Measurements from ENCODE around the gene RNF115. TPM values are rescaled to one million over a fixed set of nuclear protein-coding genes. Genes with fewer than 3 reads are reported as not detected.
A peak's percentile ranks its signal among the peaks of the same experiment; 100 is the strongest.

RNF115 gene
- polyA plus RNA-seq, 1 donor from 2014 or later = 6.7 TPM

- Mint-ChIP-seq H3K36me3 (peaks cover 2% of the 10 kb centered on the region), H3K27me3 (no peaks in the 10 kb centered on the region), H3K27ac (no peak overlapping the region), H3K4me1 (peaks cover 6 to 13% (median 11%) of the 10 kb centered on the region in 3 donors), H3K9me3 (no peaks in the 10 kb centered on the region), H3K4me3 (peak overlapping the region in 1 of 4 donors; percentile 47)
Measured at GRCh38 chr1:145692785-145693443, 131.0 kb downstream of the RNF115 start.

DNA sequence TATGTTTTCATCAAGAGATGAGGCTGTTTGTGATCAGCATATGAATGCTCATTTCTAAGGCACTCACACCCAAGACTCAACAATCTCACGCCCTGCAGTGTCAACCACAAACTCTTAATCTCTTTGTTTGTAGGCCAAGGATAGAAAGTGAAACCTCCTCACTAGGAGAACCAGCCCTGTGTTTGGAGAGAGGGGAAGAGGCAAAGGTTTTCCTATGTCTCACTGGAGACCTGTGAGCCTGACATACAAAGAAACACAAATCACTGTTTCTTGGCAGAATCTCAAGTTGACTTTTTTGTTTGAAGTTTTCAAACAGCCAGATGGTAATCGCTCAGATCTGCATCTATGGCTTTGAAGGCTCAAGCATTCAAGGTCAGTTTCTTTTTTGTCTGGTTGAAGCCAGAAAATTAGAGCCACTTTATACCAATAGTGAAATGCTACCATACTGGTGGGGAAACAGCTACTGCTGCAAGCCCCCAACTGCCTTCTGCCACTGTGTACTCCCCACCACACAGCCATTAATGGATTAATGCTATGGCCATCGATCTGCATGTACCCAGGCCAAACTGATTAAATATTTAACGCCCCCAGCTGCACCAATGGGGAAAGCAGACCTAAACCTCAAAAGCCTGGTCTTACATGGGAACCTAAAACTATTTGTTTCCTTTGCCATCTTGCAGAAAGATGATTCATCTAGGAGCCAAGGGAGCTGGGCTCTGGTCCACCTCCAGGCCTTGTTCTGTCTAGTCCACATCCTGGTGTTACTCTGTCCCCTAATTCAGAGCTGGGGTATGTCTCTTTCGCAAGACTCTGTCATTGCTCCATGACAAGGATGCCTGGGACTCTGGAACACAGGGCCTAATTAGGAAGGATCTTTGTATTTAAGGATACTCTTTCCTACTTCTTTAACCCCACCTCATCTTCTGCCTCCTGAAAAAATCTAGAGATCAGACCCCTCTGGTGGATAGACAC lies 133.0 kb downstream of the RNF115 start:
- Mint-ChIP-seq H3K4me3 (peak overlapping the region in 2 of 4 donors; percentile 1 to 66), H3K27me3 (no peaks in the 10 kb centered on the region), H3K27ac (peak overlapping the region in 2 of 3 donors; percentile 9 to 75), H3K4me1 (peaks cover 6 to 13% (median 11%) of the 10 kb centered on the region in 3 donors), H3K9me3 (no peaks in the 10 kb centered on the region), H3K36me3 (peaks cover 2% of the 10 kb centered on the region)

DNA sequence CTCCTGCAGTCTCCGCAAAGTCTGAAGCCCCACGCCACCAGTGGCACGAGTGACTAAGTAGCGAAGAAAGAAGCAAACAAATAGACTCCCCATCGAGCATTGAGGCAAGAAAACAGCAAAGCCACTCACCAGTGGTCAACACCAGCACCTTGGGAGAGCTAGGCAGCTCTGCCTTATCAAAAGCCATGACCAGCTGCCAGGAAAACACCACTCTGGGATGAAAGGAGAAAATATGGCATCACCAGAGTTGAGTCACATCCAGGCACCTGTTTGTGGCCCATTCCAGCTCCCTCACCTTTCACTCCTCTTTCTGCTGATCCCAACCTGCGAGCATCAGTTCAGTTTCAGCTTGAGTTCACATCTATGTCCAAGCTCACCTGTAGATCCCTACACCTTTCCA lies 134.0 kb downstream of the RNF115 start:
- Mint-ChIP-seq H3K36me3 (peaks cover 2% of the 10 kb centered on the region), H3K4me1 (peaks cover 6 to 13% (median 11%) of the 10 kb centered on the region in 3 donors), H3K27me3 (no peaks in the 10 kb centered on the region), H3K9me3 (no peaks in the 10 kb centered on the region), H3K4me3 (peak overlapping the region in 2 of 4 donors; percentile 75 to 82), H3K27ac (peak overlapping the region in 1 of 3 donors; percentile 75)

DNA sequence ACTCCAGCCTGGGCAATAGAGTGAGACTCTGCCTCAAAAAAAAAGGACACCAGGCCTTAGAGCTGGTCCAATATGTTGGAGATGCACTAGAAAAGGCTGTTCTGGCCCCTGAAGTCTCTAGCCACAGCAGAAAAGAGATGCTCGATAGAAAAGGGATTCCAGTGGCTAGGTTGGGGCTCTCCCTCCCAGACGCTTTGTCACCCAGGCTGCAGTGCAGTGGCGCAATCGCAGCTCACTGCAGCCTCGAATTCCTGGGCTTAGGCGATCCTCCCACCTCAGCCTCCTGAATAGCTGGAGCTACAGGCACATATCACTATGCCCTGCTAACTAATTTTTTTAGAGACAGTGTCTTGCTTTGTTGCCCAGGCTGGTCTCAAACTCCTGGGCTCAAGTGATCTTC lies 135.0 kb downstream of the RNF115 start:
- no peaks in the 10 kb centered on the region for H3K27me3 Mint-ChIP-seq
- H3K9me3 Mint-ChIP-seq = no peaks in the 10 kb centered on the region
- no peak overlapping the region for H3K4me3 Mint-ChIP-seq
- peaks cover 2% of the 10 kb centered on the region for H3K36me3 Mint-ChIP-seq
- peaks cover 5 to 13% (median 11%) of the 10 kb centered on the region in 3 donors for H3K4me1 Mint-ChIP-seq
- no peak overlapping the region for H3K27ac Mint-ChIP-seq

Other genes with a start within 250 kb of the RNF115 start
- 14.8 TPM for gene GPR89A, start 216.1 kb downstream of the RNF115 start, polyA plus RNA-seq
- gene PDZK1, start 116.7 kb downstream of the RNF115 start, polyA plus RNA-seq = 0.30 TPM
- gene CD160, start 104.6 kb downstream of the RNF115 start, polyA plus RNA-seq = 1.8 TPM
- 54.0 TPM for gene POLR3C, start 105 bp upstream of the RNF115 start, polyA plus RNA-seq
- gene NUDT17, start 21.5 kb upstream of the RNF115 start, polyA plus RNA-seq = 4.2 TPM
- 16.9 TPM for gene PIAS3, start 35.0 kb upstream of the RNF115 start, polyA plus RNA-seq
- not detected for gene ANKRD35, start 61.8 kb upstream of the RNF115 start, polyA plus RNA-seq
- gene ITGA10, start 86.0 kb upstream of the RNF115 start, polyA plus RNA-seq = not detected
- gene PEX11B, start 94.6 kb upstream of the RNF115 start, polyA plus RNA-seq = 42.3 TPM
- gene RBM8A, start 103.4 kb upstream of the RNF115 start, polyA plus RNA-seq = 183 TPM
- gene LIX1L, start 133.9 kb upstream of the RNF115 start, polyA plus RNA-seq = 12.8 TPM
- gene ANKRD34A, start 140.5 kb upstream of the RNF115 start, polyA plus RNA-seq = 0.64 TPM
- 64.0 TPM for gene POLR3GL, start 140.6 kb upstream of the RNF115 start, polyA plus RNA-seq
- gene TXNIP, start 172.5 kb upstream of the RNF115 start, polyA plus RNA-seq = 3,579 TPM
- not detected for gene HJV, start 197.6 kb upstream of the RNF115 start, polyA plus RNA-seq

Measured in IgD-negative memory B cell (primary cell).